Astrocyte (in vitro differentiated cells and primary cell): Measurements from ENCODE around the gene UBE2J2. TPM values are rescaled to one million over a fixed set of nuclear protein-coding genes. Genes with fewer than 3 reads are reported as not detected.

Experiments used
- DNase-seq: peaks from one replicate; pipeline ENCODE4 v3.0.0-alpha.2; 2010; ENCODE audit warnings: low read depth
- FAIRE-seq: peaks from 2 replicates; lab custom pipeline; 2011; peaks lifted over from hg19 to GRCh38; lab: Jason Lieb, UNC
- H2AFZ ChIP-seq: 2 replicates; pipeline ENCODE4 v1.6.0; 2012; ENCODE audit warnings: low read depth, low read length, inconsistent platforms
- H3K27ac ChIP-seq: 2 replicates; pipeline ENCODE4 v1.5.1; 2011; ENCODE audit warnings: low read depth, low read length, inconsistent platforms
- H3K27me3 ChIP-seq: 2 replicates; pipeline ENCODE4 v1.6.0; 2011; ENCODE audit warnings: low read length, inconsistent platforms; ENCODE audit not compliant: insufficient read depth
- H3K36me3 ChIP-seq: 2 replicates; pipeline ENCODE4 v1.5.1; 2011; ENCODE audit warnings: low read length, inconsistent platforms; ENCODE audit not compliant: insufficient read depth
- H3K4me1 ChIP-seq: 2 replicates; pipeline ENCODE4 v1.5.1; 2011; ENCODE audit warnings: low read length, inconsistent platforms; ENCODE audit not compliant: insufficient read depth
- H3K4me2 ChIP-seq: 2 replicates; pipeline ENCODE4 v1.6.0; 2012; ENCODE audit warnings: low read length, inconsistent platforms
- H3K4me3 ChIP-seq: 2 replicates; pipeline ENCODE4 v1.5.1; 2011; ENCODE audit warnings: low read depth, mild to moderate bottlenecking, low read length, inconsistent platforms; ENCODE audit not compliant: insufficient read depth
- H3K79me2 ChIP-seq: 2 replicates; pipeline ENCODE4 v1.6.0; 2012; ENCODE audit warnings: mild to moderate bottlenecking, low read length, inconsistent platforms; ENCODE audit not compliant: insufficient read depth
- H3K9ac ChIP-seq: 2 replicates; pipeline ENCODE4 v1.6.0; 2012; ENCODE audit warnings: mild to moderate bottlenecking, low read length, inconsistent platforms
- H3K9me3 ChIP-seq: 2 replicates; pipeline ENCODE4 v1.5.1; 2012; ENCODE audit warnings: low read depth, mild to moderate bottlenecking, low read length, inconsistent platforms; ENCODE audit not compliant: insufficient read depth
- H4K20me1 ChIP-seq: 2 replicates; pipeline ENCODE4 v1.6.0; 2012; ENCODE audit warnings: low read length, inconsistent platforms; ENCODE audit not compliant: insufficient read depth
- H3K27ac Mint-ChIP-seq: one replicate; pipeline ENCODE4 v1.8.0; 2021; ENCODE audit warnings: mild to moderate bottlenecking, mixed read lengths; ENCODE audit not compliant: unreplicated experiment
- H3K27me3 Mint-ChIP-seq: one replicate; pipeline ENCODE4 v1.8.0; 2021; ENCODE audit warnings: low read depth, mixed read lengths; ENCODE audit not compliant: unreplicated experiment
- H3K36me3 Mint-ChIP-seq: one replicate; pipeline ENCODE4 v1.8.0; 2021; ENCODE audit warnings: low read depth, mixed read lengths; ENCODE audit not compliant: unreplicated experiment
- H3K4me1 Mint-ChIP-seq: one replicate; pipeline ENCODE4 v1.8.0; 2021; ENCODE audit warnings: low read depth, mixed read lengths; ENCODE audit not compliant: unreplicated experiment
- H3K4me3 Mint-ChIP-seq: one replicate; pipeline ENCODE4 v1.8.0; 2021; ENCODE audit warnings: mild to moderate bottlenecking, moderate library complexity, mixed read lengths; ENCODE audit not compliant: unreplicated experiment
- H3K9me3 Mint-ChIP-seq: one replicate; pipeline ENCODE4 v1.8.0; 2021; ENCODE audit warnings: mild to moderate bottlenecking, mixed read lengths; ENCODE audit not compliant: unreplicated experiment
- EZH2 ChIP-seq: IDR thresholded peaks from 2 replicates; pipeline ENCODE4 v1.6.1; 2012; ENCODE audit warnings: mild to moderate bottlenecking, low read length, inconsistent platforms; ENCODE audit not compliant: insufficient read depth
- total RNA-seq: library from RNA; stranded (reverse); gene quantifications from 2 replicates; pipeline ENCODE4 v1.2.1, GENCODE V29; 2021
- TF ChIP-seq, protein P1 (sequence below): IDR thresholded peaks from 2 replicates; pipeline ENCODE4 v1.5.1; 2011; ENCODE audit warnings: low read depth, mild to moderate bottlenecking, inconsistent platforms, low read length, moderate library complexity; ENCODE audit not compliant: insufficient read depth

Gene UBE2J2
- total RNA-seq, 1 donor from 2014 or later: 67.4 TPM

GRCh38 chr1:1297802-1298424 lies 24.3 kb upstream of the UBE2J2 start:
- Histone ChIP-seq H3K9ac (no peak overlapping the region), H3K4me2 (no peak overlapping the region), H3K79me2 (peaks cover 2% of the 10 kb centered on the region), H3K27me3 (no peaks in the 10 kb centered on the region), H3K27ac (no peak overlapping the region), H3K4me1 (no peaks in the 10 kb centered on the region), H3K36me3 (no peaks in the 10 kb centered on the region), H2AFZ (no peak overlapping the region), H4K20me1 (peaks cover 35% of the 10 kb centered on the region), H3K4me3 (no peak overlapping the region), H3K9me3 (no peaks in the 10 kb centered on the region)
- DNase-seq (no peak), FAIRE-seq (no peak)
- H3K4me1 Mint-ChIP-seq: no peaks in the 10 kb centered on the region
- H3K36me3 Mint-ChIP-seq: no peaks in the 10 kb centered on the region
- no peaks in the 10 kb centered on the region for H3K9me3 Mint-ChIP-seq
- H3K4me3 Mint-ChIP-seq: no peak overlapping the region
- H3K27me3 Mint-ChIP-seq: no peaks in the 10 kb centered on the region
- no peak overlapping the region for H3K27ac Mint-ChIP-seq
- TF ChIP-seq, protein P1, sequence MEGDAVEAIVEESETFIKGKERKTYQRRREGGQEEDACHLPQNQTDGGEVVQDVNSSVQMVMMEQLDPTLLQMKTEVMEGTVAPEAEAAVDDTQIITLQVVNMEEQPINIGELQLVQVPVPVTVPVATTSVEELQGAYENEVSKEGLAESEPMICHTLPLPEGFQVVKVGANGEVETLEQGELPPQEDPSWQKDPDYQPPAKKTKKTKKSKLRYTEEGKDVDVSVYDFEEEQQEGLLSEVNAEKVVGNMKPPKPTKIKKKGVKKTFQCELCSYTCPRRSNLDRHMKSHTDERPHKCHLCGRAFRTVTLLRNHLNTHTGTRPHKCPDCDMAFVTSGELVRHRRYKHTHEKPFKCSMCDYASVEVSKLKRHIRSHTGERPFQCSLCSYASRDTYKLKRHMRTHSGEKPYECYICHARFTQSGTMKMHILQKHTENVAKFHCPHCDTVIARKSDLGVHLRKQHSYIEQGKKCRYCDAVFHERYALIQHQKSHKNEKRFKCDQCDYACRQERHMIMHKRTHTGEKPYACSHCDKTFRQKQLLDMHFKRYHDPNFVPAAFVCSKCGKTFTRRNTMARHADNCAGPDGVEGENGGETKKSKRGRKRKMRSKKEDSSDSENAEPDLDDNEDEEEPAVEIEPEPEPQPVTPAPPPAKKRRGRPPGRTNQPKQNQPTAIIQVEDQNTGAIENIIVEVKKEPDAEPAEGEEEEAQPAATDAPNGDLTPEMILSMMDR: no peak
- no peak for TF ChIP-seq EZH2

- DNase-seq (no peak), FAIRE-seq (no peak)
- H3K4me2 ChIP-seq: no peak overlapping the region
- Mint-ChIP-seq H3K4me1 (no peaks in the 10 kb centered on the region), H3K27me3 (no peaks in the 10 kb centered on the region), H3K27ac (no peak overlapping the region), H3K36me3 (no peaks in the 10 kb centered on the region), H3K4me3 (no peak overlapping the region), H3K9me3 (no peaks in the 10 kb centered on the region)
- no peaks in the 10 kb centered on the region for H3K36me3 ChIP-seq
- H3K9me3 ChIP-seq: no peaks in the 10 kb centered on the region
- H3K4me3 ChIP-seq: no peak overlapping the region
- H3K4me1 ChIP-seq: no peaks in the 10 kb centered on the region
- no peak overlapping the region for H3K27ac ChIP-seq
- no peak overlapping the region for H2AFZ ChIP-seq
- H4K20me1 ChIP-seq: peaks cover 29% of the 10 kb centered on the region
- TF ChIP-seq, protein P1: no peak
- TF ChIP-seq EZH2: no peak
- no peaks in the 10 kb centered on the region for H3K79me2 ChIP-seq
- H3K27me3 ChIP-seq: no peaks in the 10 kb centered on the region
- no peak overlapping the region for H3K9ac ChIP-seq
These were observed 22.7 kb upstream of the UBE2J2 start for GRCh38 chr1:1296070-1297061.
